Adrenal gland (tissue), 12 donors: ENCODE results near the gene RIN2. TPM values are rescaled to one million over a fixed set of nuclear protein-coding genes. Genes with fewer than 3 reads are reported as not detected.

Source experiments
- DNase-seq, 7 donors: peaks; one replicate each; pipeline ENCODE4 v3.0.0-alpha.2; 2019 to 2020
- H3K27ac ChIP-seq, 5 donors: fragments of 200-600 bp; sonication (generic) in 4 of 5; 1 replicate in 3 of 5; 2 replicates in 2 of 5; pipeline versions ENCODE4 v1.5.1 to v1.8.0; 2016 to 2020; ENCODE audit warnings: mild to moderate bottlenecking in 1 of 5
- H3K27me3 ChIP-seq: fragments of 200-600 bp; 2 replicates; pipeline ENCODE4 v1.8.0; 2021
- H3K36me3 ChIP-seq, 2 donors: fragments of 200-600 bp; replicated peaks in 1 of 2; 1 replicate in 1 of 2; 2 replicates in 1 of 2; pipeline versions ENCODE4 v1.5.1 to v1.8.0; 2018 to 2022
- H3K4me1 ChIP-seq, 2 donors: fragments of 200-600 bp; replicated peaks in 1 of 2; 1 replicate in 1 of 2; 2 replicates in 1 of 2; pipeline versions ENCODE4 v1.5.1 to v1.8.0; 2018 to 2021
- H3K4me3 ChIP-seq, 4 donors: fragments of 200-600 bp; sonication (generic) in 3 of 4; one replicate each; pipeline ENCODE4 v1.5.1; 2016 to 2018
- H3K9me3 ChIP-seq, 3 donors: fragments of 200-600 bp; sonication (generic) in 1 of 3; replicated peaks in 1 of 3; 1 replicate in 2 of 3; 2 replicates in 1 of 3; pipeline versions ENCODE4 v1.5.1 to v1.8.0; 2016 to 2021
- CTCF ChIP-seq, 6 experiments: fragments of 450-650 bp in 4 of 6; fragments of 200-600 bp in 2 of 6; sonication (generic) in 1 of 6; IDR thresholded peaks; 1 replicate in 5 of 6; 2 replicates in 1 of 6; pipeline versions ENCODE4 v1.5.1 to v1.8.0; 2016 to 2021; ENCODE audit warnings: antibody characterized with exemption in 6 of 6, mild to moderate bottlenecking in 2 of 6, moderate library complexity in 1 of 6
- POLR2A ChIP-seq, 2 donors: fragments of 450-650 bp; IDR thresholded peaks; one replicate each; pipeline ENCODE4 v1.6.1; 2017; ENCODE audit warnings: antibody characterized with exemption in 2 of 2, mild to moderate bottlenecking in 2 of 2, moderate library complexity in 1 of 2
- WGBS, 4 donors: extraction: QIAGEN DNeasy Blood & Tissue Kit in 2 of 4; methylation state at CpG; one replicate each; pipeline versions ENCODE4 v1.1.5 to v1.1.7; 2013 to 2017; 5-methylcytosine and 5-hydroxymethylcytosine counted together
- intact Hi-C, 2 donors: fragments of 100-400 bp; cut with DNase I; formaldehyde crosslinking; loops; one replicate each; pipeline versions ENCODE4 v1.14.1 to v1.15.0; 2022 to 2023
- polyA plus RNA-seq, 3 donors: library from polyadenylated mRNA; stranded (reverse); fragments of 200-250 nt in 2 of 3; fragments of 350-450 nt in 1 of 3; fragmentation: Illumina TruSeq in 1 of 3; extraction: RNeasy Lipid Tissue Mini Kit (QIAGEN cat#74804) in 1 of 3; gene quantifications; one replicate each; pipeline ENCODE4 v1.2.3, GENCODE V29; 2013 to 2014
- total RNA-seq, 9 donors: library from RNA; depleted of rRNA in 4 of 9; stranded (reverse); fragments of >200 nt in 4 of 9; fragments of 120-200 nt in 1 of 9; fragmentation: NEBNext Ultra II Directional in 1 of 9; extraction: Animal tissue kit (Norgen Biotek cat#: 25700) in 1 of 9; gene quantifications; one replicate each; pipeline versions ENCODE4 v1.1.0 to v1.2.4, GENCODE V29; 2013 to 2023
- donor health status: healthy with polysubstance abuse.
- donor health status: Bipolar disorder and iron deficiency.
- donor health status: DM: yes; HTN: yes; CAD: no.
- donor health status: DM: no; HTN: no; CAD: no.
- donor health status: DM: no; HTN: no; CAD: no.
- donor health status: DM: yes; HTN: yes; CAD: no.

Gene RIN2
- total and polyA plus RNA-seq, 12 donors = 6.9 to 68.8 (median 40.6) TPM

GRCh38 chr20:19729672-19730071 is 28.4 kb upstream of the RIN2 start:
- intact Hi-C loops = no loop called here
- Histone ChIP-seq H3K4me1 (peaks cover 0 to 2% of the 10 kb centered on the region in 2 donors), H3K4me3 (no peak overlapping the region), H3K9me3 (no peaks in the 10 kb centered on the region), H3K36me3 (no peaks in the 10 kb centered on the region), H3K27me3 (no peaks in the 10 kb centered on the region), H3K27ac (no peak overlapping the region)
- TF ChIP-seq CTCF (IDR thresholded peaks at IDR 0.05) (no peak), POLR2A (IDR thresholded peaks at IDR 0.05) (no peak)
- 74 to 89% (median 86%) methylated on average over 4 of the region's 4 CpGs for WGBS, 4 donors
- no peak for DNase-seq

GRCh38 chr20:19730706-19731105 is 27.4 kb upstream of the RIN2 start:
- intact Hi-C loops = no loop called here
- peaks cover 4 to 12% of the 10 kb centered on the region in 2 donors for H3K4me1 ChIP-seq
- no peaks in the 10 kb centered on the region for H3K27me3 ChIP-seq
- H3K36me3 ChIP-seq = no peaks in the 10 kb centered on the region
- H3K9me3 ChIP-seq = no peaks in the 10 kb centered on the region
- H3K27ac ChIP-seq = no peak overlapping the region
- no peak for DNase-seq
- 65 to 76% (median 71%) methylated on average over 7 of the region's 7 CpGs for WGBS, 4 donors
- no peak for TF ChIP-seq CTCF (IDR thresholded peaks at IDR 0.05)
- no peak overlapping the region for H3K4me3 ChIP-seq

- intact Hi-C loops = no loop called here
- H3K9me3 ChIP-seq = no peaks in the 10 kb centered on the region
- H3K27ac ChIP-seq = peak overlapping the region in 1 of 5 donors; percentile 58
- no peak overlapping the region for H3K4me3 ChIP-seq
- H3K36me3 ChIP-seq = no peaks in the 10 kb centered on the region
- WGBS, 4 donors = 58 to 81% (median 68%) methylated on average over 1 of the region's 1 CpG
- peaks cover 6 to 14% of the 10 kb centered on the region in 2 donors for H3K4me1 ChIP-seq
- no peak for TF ChIP-seq CTCF (IDR thresholded peaks at IDR 0.05)
- no peak for TF ChIP-seq POLR2A (IDR thresholded peaks at IDR 0.05)
- H3K27me3 ChIP-seq = no peaks in the 10 kb centered on the region
- no peak for DNase-seq
Measured at GRCh38 chr20:19734811-19735210, 23.2 kb upstream of the RIN2 start.

GRCh38 chr20:19735446-19735845 is 22.6 kb upstream of the RIN2 start:
- Histone ChIP-seq H3K9me3 (no peaks in the 10 kb centered on the region), H3K4me3 (no peak overlapping the region), H3K27me3 (no peaks in the 10 kb centered on the region), H3K4me1 (peaks cover 6 to 14% of the 10 kb centered on the region in 2 donors), H3K36me3 (no peaks in the 10 kb centered on the region), H3K27ac (peak overlapping the region in 2 of 5 donors; percentile 4 to 58)
- WGBS, 4 donors = 10 to 24% (median 14%) methylated on average over 6 of the region's 6 CpGs
- intact Hi-C loops = no loop called here
- TF ChIP-seq CTCF (IDR thresholded peaks at IDR 0.05) (no peak), POLR2A (IDR thresholded peaks at IDR 0.05) (no peak)
- DNase-seq = peak; percentile 46 to 88 (median 80)
